ENCODE results near the gene CFAP107. TPM values are rescaled to one million over a fixed set of nuclear protein-coding genes. Genes with fewer than 3 reads are reported as not detected.

CFAP107 gene
- polyA plus RNA-seq, 1 donor (not counting 4 experiments of a cell fraction or from before 2014, with no cell fraction given): not detected

- Histone ChIP-seq H3K4me1 (ENCODE audit: control insufficient read depth, extremely low read depth, insufficient read depth, low read length) (no peaks in the 10 kb centered on the region), H3K27me3 (ENCODE audit: control insufficient read depth, extremely low read depth, insufficient read depth, low read length) (no peaks in the 10 kb centered on the region), H3K36me3 (ENCODE audit: control insufficient read depth in 2 of 2, extremely low read depth in 1 of 2, insufficient read depth in 2 of 2, low read length in 2 of 2) (no peaks in the 10 kb centered on the region), H2AFZ (ENCODE audit: control insufficient read depth, low read length) (no peak overlapping the region), H3K9ac (ENCODE audit: control insufficient read depth, extremely low read depth, insufficient read depth, low read length) (no peak overlapping the region), H3K27ac (ENCODE audit: control insufficient read depth, insufficient read depth, low read length) (no peak overlapping the region), H3K79me2 (ENCODE audit: control insufficient read depth, insufficient read depth, low read length) (no peaks in the 10 kb centered on the region), H3K4me2 (ENCODE audit: control insufficient read depth, extremely low read depth, insufficient read depth, low read depth, low read length) (no peak overlapping the region), H3K4me3 (ENCODE audit: control insufficient read depth in 2 of 3, extremely low read depth in 1 of 3, insufficient read depth in 2 of 3, low read depth in 1 of 3, low read length in 3 of 3) (no peak overlapping the region), H4K20me1 (ENCODE audit: control insufficient read depth, extremely low read depth, insufficient read depth, low read length) (no peaks in the 10 kb centered on the region), H3K9me1 (ENCODE audit: control insufficient read depth, extremely low read depth, insufficient read depth, low read length) (no peaks in the 10 kb centered on the region), H3K9me3 (ENCODE audit: control insufficient read depth, low read depth, low read length) (no peaks in the 10 kb centered on the region)
- dilution Hi-C loops (cut with MboI; ENCODE audit: extremely low pct_ligation_motif_present, low sequenced_read_pairs): no loop called here
- TF ChIP-seq CTCF (optimal IDR thresholded peaks at IDR 0.05 in 1 of 3, IDR thresholded peaks at IDR 0.05 in 1 of 3, conservative IDR thresholded peaks at IDR 0.05 in 1 of 3; ENCODE audit: extremely low read depth in 1 of 3, insufficient read depth in 2 of 3, low read length in 3 of 3): no peak
- no peak for TF ChIP-seq EZH2 (IDR thresholded peaks at IDR 0.05; ENCODE audit: low read length)
- FAIRE-seq: no peak
- DNase-seq (ENCODE audit: low read depth, low spot score): no peak
These were observed 11.3 kb upstream of the CFAP107 start for GRCh38 chr1:12734651-12735050.

- Histone ChIP-seq H3K4me1 (ENCODE audit: control insufficient read depth, extremely low read depth, insufficient read depth, low read length) (no peaks in the 10 kb centered on the region), H4K20me1 (ENCODE audit: control insufficient read depth, extremely low read depth, insufficient read depth, low read length) (no peaks in the 10 kb centered on the region), H3K4me3 (ENCODE audit: control insufficient read depth in 2 of 3, extremely low read depth in 1 of 3, insufficient read depth in 2 of 3, low read depth in 1 of 3, low read length in 3 of 3) (no peak overlapping the region), H3K79me2 (ENCODE audit: control insufficient read depth, insufficient read depth, low read length) (no peaks in the 10 kb centered on the region), H3K27ac (ENCODE audit: control insufficient read depth, insufficient read depth, low read length) (no peak overlapping the region), H3K27me3 (ENCODE audit: control insufficient read depth, extremely low read depth, insufficient read depth, low read length) (no peaks in the 10 kb centered on the region), H3K36me3 (ENCODE audit: control insufficient read depth in 2 of 2, extremely low read depth in 1 of 2, insufficient read depth in 2 of 2, low read length in 2 of 2) (no peaks in the 10 kb centered on the region), H2AFZ (ENCODE audit: control insufficient read depth, low read length) (no peak overlapping the region), H3K9me1 (ENCODE audit: control insufficient read depth, extremely low read depth, insufficient read depth, low read length) (no peaks in the 10 kb centered on the region), H3K4me2 (ENCODE audit: control insufficient read depth, extremely low read depth, insufficient read depth, low read depth, low read length) (no peak overlapping the region), H3K9ac (ENCODE audit: control insufficient read depth, extremely low read depth, insufficient read depth, low read length) (no peak overlapping the region), H3K9me3 (ENCODE audit: control insufficient read depth, low read depth, low read length) (no peaks in the 10 kb centered on the region)
- TF ChIP-seq CTCF (optimal IDR thresholded peaks at IDR 0.05 in 1 of 3, IDR thresholded peaks at IDR 0.05 in 1 of 3, conservative IDR thresholded peaks at IDR 0.05 in 1 of 3; ENCODE audit: extremely low read depth in 1 of 3, insufficient read depth in 2 of 3, low read length in 3 of 3): no peak
- TF ChIP-seq EZH2 (IDR thresholded peaks at IDR 0.05; ENCODE audit: low read length): no peak
- dilution Hi-C loops (cut with MboI; ENCODE audit: extremely low pct_ligation_motif_present, low sequenced_read_pairs): no loop called here
- DNase-seq (ENCODE audit: low read depth, low spot score): no peak
- no peak for FAIRE-seq
These were observed 7.1 kb upstream of the CFAP107 start for GRCh38 chr1:12738934-12739333.
